HG03565 (cell line): ENCODE results near the gene IL17RA.

Experiments
- ATAC-seq: cut with Tn5 transposase; IDR thresholded peaks from one replicate; pipeline ENCODE4 v1.9.1; 2021; ENCODE audit warnings: mild to moderate bottlenecking, moderate library complexity; ENCODE audit not compliant: unreplicated experiment

The IL17RA gene

DNA sequence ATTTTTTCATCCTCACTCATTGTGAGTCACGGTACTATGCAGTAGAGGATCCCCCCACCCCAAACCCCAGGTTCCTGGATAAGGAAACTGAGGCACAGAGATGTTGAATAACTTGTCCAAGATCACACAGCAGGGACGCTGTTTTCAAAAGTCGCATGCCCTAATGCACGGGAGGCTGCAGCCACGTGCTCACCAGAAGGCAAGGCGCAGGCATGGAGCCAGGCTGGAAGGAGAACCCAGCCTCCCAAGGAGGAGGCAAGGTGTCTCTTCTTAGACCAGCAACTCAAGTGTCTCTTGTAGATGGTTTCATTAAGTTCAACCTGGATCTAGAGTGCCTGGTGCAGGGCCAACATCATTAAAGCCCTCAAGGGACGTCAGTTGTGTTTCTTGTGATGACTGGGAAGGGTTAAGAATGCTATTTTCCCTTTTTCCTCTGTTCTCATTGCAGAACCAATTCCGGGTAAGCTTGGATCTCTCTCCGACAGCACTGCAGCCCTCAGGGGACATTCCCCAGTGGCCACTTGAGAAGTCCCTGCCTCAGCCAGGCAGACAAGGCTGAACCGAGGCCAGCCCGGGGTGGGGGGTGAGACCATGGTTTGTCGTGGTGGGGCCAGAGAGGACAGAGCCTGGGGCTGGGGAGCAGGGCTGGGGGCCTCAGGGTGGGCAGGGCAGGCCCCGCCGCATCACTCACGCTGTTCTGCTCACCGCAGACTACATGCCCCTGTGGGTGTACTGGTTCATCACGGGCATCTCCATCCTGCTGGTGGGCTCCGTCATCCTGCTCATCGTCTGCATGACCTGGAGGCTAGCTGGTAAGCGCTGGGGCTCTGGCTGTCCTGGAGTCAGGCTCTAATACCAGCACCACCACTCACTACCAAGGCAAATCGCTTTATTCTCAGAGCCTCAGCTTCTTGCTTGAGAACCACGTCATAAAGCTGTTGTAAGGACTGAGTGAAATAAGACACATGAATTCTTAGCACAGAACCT, 20.6 kb downstream of the IL17RA start:
- ATAC-seq = no peak

DNA sequence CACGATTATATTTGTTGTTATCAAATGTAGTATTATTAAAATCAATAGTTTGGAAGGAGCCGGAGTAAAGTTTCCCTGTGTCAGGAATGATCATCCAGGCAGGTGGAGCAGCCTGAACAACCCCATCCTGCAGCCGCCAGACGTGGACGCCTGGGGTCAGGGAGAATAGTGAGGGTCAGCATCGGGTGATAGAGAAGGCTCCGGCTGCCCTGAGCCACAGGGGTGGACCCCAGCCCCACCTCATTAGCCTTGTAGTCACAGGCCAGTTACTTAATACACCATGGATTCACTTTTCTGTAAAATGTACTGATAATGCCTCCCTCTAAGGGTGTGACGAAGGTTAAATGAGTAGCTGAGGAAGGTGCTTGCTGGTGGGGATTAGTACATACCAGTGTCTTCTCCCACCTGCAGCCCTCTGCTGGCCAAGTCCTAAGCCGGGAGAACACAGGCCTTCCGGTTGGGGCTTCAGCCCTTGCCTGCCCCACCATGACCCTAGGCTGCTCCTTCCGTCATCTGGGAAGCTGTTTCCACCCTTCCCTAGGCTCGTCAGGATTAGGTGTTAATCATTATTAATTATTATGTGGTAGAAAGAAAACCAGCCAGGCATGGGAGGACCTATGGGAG, 21.5 kb downstream of the IL17RA start:
- no peak for ATAC-seq

DNA sequence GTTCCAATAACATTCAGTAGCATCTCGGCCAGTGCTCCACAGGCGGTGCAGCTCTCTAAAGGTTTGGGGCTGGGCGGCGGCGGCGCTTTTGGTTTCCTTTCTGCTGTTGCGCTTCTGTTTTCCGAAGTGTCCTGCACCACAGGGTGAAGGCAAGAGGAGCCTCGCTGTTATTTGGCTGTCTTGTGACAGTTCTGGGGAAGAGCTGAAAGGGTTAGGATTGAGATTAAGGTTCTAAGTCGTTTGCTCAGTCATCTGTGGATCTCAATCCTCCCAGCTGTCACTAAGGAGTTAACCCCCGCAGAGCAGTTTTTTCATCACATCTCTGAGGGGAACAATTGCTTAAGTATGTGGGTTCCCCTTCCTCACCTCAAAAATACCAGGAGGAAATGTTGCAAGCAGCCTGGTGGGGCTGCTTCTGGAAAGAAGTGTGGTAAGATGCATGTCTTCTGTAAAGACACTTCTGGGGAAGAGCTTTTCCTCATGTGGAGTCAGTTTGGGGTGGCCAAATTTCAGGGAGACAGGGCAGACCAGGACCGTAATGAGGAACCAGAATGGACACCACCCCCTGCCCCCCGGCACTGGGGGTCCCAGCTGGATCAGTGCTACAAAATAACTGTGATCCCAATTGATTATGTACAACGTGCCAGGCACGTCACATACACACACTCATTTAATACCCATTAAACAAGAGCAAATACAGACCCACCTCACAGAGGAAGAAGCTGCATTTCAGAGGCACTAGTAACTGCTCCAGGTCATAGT, 22.2 kb downstream of the IL17RA start:
- ATAC-seq = no peak

DNA sequence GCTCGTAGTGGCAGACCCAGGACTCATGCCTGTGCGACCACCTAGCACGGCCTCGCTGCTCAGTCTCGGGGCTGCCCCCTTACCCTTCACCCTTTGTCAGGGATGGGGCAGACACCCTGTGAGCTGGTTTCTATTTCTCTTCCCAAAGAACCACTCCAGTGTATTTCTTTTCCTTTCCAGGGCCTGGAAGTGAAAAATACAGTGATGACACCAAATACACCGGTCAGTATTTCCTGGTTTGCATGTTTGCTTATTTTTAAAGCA, 22.7 kb downstream of the IL17RA start:
- ATAC-seq = no peak

DNA sequence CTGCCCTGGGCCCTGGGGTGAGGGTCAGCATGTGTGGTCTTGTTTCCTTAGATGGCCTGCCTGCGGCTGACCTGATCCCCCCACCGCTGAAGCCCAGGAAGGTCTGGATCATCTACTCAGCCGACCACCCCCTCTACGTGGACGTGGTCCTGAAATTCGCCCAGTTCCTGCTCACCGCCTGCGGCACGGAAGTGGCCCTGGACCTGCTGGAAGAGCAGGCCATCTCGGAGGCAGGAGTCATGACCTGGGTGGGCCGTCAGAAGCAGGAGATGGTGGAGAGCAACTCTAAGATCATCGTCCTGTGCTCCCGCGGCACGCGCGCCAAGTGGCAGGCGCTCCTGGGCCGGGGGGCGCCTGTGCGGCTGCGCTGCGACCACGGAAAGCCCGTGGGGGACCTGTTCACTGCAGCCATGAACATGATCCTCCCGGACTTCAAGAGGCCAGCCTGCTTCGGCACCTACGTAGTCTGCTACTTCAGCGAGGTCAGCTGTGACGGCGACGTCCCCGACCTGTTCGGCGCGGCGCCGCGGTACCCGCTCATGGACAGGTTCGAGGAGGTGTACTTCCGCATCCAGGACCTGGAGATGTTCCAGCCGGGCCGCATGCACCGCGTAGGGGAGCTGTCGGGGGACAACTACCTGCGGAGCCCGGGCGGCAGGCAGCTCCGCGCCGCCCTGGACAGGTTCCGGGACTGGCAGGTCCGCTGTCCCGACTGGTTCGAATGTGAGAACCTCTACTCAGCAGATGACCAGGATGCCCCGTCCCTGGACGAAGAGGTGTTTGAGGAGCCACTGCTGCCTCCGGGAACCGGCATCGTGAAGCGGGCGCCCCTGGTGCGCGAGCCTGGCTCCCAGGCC, 23.7 kb downstream of the IL17RA start:
- ATAC-seq = no peak

DNA sequence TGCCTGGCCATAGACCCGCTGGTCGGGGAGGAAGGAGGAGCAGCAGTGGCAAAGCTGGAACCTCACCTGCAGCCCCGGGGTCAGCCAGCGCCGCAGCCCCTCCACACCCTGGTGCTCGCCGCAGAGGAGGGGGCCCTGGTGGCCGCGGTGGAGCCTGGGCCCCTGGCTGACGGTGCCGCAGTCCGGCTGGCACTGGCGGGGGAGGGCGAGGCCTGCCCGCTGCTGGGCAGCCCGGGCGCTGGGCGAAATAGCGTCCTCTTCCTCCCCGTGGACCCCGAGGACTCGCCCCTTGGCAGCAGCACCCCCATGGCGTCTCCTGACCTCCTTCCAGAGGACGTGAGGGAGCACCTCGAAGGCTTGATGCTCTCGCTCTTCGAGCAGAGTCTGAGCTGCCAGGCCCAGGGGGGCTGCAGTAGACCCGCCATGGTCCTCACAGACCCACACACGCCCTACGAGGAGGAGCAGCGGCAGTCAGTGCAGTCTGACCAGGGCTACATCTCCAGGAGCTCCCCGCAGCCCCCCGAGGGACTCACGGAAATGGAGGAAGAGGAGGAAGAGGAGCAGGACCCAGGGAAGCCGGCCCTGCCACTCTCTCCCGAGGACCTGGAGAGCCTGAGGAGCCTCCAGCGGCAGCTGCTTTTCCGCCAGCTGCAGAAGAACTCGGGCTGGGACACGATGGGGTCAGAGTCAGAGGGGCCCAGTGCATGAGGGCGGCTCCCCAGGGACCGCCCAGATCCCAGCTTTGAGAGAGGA, 24.5 kb downstream of the IL17RA start:
- no peak for ATAC-seq

DNA sequence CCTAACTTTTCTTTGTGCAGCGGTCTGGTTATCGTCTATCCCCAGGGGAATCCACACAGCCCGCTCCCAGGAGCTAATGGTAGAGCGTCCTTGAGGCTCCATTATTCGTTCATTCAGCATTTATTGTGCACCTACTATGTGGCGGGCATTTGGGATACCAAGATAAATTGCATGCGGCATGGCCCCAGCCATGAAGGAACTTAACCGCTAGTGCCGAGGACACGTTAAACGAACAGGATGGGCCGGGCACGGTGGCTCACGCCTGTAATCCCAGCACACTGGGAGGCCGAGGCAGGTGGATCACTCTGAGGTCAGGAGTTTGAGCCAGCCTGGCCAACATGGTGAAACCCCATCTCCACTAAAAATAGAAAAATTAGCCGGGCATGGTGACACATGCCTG, 25.2 kb downstream of the IL17RA start:
- ATAC-seq = no peak

DNA sequence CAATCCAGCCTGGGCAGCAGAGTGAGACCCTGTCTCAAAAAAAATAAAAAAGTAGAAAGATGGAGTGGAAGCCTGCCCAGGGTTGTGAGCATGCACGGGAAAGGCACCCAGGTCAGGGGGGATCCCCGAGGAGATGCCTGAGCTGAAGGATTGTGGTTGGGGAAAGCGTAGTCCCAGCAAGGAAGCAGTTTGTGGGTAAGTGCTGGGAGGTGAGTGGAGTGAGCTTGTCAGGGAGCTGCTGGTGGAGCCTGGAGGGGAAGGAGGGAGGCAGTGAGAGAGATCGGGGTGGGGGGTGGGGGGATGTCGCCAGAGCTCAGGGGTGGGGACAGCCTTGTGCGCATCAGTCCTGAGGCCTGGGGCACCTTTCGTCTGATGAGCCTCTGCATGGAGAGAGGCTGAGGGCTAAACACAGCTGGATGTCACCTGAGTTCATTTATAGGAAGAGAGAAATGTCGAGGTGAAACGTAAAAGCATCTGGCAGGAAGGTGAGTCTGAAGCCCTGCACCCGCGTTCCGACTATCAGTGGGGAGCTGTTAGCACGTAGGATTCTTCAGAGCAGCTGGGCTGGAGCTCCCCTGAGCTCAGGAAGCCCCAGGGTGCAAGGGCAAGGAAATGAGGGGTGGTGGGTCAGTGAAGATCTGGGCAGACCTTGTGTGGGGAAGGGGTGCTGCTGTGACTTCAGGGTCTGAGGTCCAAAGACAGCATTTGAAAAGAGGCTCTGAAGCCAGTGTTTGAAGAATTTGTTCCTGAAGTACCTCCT, 26.2 kb downstream of the IL17RA start:
- no peak for ATAC-seq

DNA sequence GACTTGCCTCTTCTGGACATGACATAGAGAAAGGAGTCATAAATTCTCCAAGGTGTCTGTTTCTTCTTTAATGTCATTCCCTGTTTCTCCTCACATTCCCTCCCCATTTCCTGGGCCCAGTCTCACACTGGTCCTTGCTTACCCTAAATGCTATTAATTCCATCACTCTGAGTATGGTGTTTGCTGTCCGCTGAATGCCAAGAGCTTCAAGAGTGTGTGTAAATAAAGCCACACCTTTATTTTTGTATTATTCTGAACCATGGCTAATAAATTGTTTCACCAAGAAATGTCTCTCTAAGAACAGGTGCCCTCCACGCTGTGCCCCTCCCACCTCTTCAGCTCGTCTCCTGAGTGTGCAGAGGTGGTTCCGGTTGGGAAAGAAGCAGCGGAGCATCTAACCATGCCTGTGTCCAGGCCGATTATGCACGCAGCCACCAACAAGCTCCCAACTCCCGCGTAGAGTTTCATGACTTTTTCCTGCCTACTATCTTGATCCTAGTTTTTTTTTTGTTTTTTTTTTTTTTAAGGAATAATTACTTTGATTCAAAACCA, 27.8 kb downstream of the IL17RA start:
- ATAC-seq = no peak

DNA sequence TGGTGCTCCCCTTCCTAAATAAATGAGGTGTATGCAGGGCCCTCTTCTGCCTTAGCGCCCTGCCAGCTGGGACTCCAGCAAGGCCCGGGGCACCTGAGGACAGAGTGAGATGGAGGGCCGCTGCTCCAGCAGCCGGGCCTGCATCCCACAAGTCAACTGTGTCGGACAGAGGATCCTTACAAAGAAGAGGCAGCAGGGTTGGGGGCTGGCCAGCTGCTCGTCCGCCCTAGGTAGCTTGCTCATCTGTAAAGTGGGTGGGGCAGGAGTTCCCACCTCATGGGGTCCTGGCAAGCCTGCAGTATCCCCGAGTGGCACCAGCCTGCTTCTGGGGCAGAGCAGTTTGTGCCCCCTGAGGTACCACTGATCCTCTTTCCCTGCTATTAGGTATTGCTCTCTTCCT, 28.8 kb downstream of the IL17RA start:
- no peak for ATAC-seq

DNA sequence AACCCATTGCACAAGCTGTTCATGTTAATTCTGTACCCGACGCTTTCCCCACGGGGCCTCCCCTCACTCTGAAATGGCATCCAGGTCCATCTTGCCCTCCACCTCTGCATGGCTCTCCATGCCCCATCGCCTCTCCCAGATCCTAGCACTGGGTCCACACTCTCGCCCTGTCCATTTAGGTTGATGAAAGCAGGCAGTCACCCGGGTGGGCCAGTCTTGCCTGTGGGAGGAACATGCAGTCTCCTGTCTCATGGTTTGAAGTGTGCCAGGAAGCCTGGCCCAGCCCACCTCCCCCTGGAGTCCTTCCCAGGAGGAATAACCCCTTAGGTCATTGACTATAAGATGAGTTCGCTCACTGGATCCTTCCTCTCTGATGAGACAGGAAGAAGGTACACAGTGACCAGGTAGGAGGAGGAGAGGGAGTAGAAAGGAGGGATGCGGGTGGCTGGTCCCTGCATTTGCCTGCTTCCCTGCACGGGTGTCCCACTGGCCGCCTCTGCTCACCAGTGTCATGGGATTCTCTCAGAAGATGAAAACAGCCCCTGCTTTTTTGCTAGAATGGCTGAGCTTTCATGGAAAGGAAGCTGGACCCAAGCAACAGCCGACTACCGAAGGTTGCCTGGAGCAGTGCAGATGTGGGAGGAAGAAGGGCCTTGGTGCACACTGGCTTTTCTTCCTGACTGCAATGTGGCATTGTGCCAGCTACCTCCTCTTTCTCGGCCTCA, 29.5 kb downstream of the IL17RA start:
- no peak for ATAC-seq

DNA sequence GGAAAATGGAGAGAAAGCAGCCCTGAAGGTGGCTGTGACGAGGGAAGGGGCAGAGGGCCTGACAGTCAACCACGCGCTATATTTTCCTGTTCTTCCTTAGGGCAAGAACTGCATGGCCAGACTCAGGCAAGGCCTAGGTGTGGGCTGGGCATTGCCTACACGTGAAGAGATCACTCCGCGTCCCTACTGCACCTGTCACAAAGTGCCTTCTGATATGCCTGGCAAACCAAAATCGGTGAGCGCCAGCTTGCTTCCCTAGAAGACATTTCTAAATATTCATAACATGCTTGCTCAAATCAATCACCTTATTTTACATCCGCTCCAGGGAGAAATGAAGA, 30.1 kb downstream of the IL17RA start:
- no peak for ATAC-seq

DNA sequence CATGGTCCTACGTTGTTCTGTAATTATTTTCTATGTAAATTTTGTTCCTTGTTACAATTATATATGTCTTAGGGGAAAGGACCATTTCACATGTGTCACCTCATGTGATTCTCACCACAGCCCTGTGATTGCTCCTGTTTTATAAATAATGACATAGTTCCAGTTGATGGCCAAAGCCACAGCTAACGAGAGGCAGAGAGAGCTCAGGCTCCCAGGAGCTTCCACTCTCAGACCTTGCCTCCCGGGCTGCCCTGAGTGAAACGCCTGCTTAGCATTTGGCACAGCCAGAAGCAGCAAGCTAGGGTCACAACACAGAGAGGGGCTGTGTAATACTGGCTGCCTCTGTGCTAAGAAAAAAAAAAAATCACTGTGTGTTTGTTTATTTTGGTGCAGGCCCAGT, 30.4 kb downstream of the IL17RA start:
- no peak for ATAC-seq

DNA sequence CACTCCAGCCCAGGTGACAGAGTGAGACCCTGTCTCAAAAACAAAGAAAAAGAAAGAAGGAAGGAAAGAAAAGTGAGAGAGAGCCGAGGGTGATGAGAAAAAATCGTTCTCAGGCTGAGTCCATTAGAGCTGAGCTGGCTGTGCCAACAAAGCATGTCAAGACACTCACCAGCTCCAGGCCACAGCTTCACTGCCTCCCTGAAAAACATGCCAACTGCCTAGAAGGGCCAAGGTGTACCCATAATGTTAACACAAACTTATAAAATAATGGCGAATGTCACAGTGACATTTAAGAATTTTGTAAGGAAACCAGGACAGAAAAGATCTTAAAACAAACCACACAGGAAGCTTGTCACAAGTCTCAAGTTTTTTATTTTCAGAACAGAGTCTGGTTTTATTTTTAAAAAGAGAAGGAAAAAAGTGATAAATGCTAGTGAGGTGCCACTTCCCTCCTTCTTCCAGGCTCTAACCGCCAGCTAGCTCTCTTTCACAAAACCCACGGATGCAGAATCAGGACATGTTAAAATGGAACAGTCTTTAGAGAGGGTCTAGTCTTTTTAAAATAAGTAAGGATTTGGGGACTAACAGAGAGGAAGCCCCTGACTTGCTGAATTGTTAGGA, 31.3 kb downstream of the IL17RA start:
- no peak for ATAC-seq

DNA sequence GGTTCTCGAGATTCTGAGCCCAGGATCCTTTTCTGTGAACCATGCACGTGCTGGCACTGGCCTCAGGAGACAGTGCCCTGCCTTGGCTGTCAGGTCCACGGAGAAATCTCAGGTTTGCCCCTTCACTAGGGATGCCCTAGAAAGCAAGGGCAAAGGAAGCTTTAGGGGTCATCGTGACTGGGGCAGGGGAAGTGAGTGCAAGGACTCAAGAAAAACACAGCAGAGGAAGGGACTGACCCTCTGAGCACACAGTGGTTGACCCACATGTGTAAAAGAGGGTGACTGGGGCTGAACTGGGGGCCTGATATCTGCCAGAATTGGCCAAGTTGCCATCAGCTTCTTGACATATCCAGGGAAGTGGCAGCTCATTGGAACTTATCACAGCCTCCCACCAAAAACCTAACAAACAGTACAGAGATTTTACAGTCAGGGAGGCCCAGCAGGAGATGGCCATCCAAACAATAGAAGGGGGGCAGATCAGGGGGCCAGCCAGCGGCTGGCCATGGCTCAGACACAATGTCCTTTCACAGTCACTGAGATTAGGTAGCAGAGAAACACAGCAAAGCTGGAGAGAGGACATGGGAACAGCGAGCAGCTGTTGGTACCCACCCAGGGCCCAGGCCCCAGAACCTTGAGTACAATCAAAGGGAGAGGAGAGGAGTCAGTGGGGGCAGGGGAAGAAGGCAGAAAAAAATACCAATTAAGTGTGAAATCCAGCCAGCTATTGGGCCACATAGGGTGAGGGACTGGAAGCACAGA, 32.0 kb downstream of the IL17RA start:
- no peak for ATAC-seq

DNA sequence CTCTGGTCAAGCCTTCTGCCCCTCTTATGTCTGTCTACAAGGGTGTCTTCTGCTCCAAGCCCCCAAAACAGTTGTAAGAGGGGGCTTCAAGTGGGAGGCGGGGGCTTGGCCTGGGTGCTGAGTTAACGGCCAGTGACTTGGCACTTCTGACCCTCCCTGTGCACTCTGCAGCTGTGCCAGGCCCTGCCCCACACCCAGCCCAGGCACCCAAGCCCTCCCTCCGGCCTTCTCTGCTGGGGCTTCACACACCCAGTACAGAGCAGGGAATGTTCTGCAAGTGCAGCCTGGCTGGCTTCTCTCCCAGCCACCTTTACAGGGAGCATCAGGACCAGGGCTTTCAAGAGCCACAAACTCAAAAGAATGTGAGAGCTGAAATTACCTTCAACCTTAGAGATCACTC, 32.6 kb downstream of the IL17RA start:
- no peak for ATAC-seq

DNA sequence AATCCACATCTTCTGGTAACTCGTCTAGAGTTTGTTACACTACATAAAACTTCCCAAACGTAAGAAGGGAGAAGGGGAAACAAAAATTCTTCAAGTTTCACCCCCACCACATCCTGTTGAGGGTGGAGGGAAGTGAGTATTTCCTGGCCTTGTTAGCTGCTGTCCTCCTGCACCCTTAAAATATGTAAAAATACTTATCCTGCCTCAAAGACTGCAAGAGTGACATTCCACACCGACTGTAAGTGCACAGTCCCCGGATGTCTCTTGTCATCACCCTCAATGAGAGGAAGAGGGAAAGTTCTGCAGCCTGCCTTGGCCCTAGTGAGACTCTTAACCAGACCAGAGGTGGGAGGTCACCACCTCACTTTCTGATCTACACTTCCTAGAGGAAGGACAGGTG, 33.1 kb downstream of the IL17RA start:
- no peak for ATAC-seq

DNA sequence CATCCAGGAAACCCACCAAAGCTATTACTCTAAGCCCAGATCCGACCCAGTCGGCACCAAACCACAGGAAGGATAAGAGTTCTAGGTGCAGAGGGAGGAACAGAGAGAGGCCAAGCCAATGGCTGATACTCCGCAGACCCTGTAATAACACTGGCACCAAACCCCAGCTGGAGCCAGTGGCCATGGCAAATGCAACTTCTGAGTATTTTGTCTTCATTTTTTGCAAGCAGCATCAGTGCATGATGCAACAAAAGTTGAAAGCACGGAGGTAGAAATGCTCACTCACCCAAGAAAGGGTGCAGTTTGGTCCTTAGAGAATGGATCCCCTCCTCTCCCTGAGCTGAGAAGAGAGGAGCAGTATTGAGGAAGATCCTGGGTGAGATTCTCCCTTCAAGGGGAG, 33.5 kb downstream of the IL17RA start:
- no peak for ATAC-seq
